22Rv1 (cell line): ENCODE measurements around the gene LRRC25.
"Not testable (repeated sequence)": the region's sequence is repeated elsewhere in the genome, so short reads cannot be mapped to it uniquely, and the experiment has no call there.

Source experiments
- CTCF ChIP-seq: fragments of 450-650 bp; IDR thresholded peaks from 2 replicates; pipeline ENCODE4 v1.5.1; 2017; ENCODE audit warnings: mild to moderate bottlenecking
- ZFX ChIP-seq: fragments of 450-650 bp; IDR thresholded peaks from 2 replicates; pipeline ENCODE4 v1.6.1; 2017; ENCODE audit warnings: antibody characterized with exemption, borderline replicate concordance

GRCh38 chr19:18383622-18384021 lies 13.8 kb downstream of the LRRC25 start:
- TF ChIP-seq CTCF, ZFX: not testable (repeated sequence)
